HG03060 (cell line): Measurements from ENCODE around the gene AHCYL2.
"Not testable (repeated sequence)": the region's sequence is repeated elsewhere in the genome, so short reads cannot be mapped to it uniquely, and the experiment has no call there.

Experiments used
- ATAC-seq: cut with Tn5 transposase; IDR thresholded peaks from one replicate; pipeline ENCODE4 v1.9.1; 2021; ENCODE audit warnings: low read depth, moderate number of reproducible peaks; ENCODE audit not compliant: unreplicated experiment

Gene AHCYL2

GRCh38 chr7:129347330-129347729 is 122.5 kb downstream of the AHCYL2 start:
- no peak for ATAC-seq

DNA sequence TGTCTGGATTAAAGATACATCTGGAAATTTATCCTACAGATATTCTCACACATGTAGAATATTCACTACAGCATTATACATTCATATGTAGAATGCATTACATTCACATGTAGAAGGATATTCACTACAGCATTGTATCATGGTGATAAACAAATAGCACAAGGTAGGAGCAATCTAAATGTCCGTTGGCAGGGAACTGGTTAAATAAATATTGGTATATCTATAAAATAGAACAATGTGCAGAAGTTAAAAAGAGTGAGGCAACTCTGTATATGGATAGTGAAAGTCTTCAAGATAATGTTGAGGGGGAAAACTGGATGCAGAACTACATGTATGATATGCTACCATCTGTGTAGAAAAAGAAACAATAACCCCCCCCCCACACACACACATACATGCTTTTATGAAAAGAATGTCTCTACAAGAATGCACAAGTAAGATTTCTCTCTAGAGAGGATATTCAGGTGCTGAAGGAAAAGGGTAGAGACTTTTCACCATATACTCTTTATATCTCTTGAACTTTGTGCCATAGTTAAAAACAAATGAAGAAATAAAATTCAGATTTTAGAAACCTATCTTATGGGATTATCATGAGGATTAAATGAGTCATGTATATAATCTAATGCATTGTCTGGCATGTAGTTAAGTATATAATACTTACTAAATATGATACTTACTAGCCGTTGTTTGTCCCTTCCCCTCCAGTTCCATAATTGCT is 123.4 kb downstream of the AHCYL2 start:
- ATAC-seq: no peak

DNA sequence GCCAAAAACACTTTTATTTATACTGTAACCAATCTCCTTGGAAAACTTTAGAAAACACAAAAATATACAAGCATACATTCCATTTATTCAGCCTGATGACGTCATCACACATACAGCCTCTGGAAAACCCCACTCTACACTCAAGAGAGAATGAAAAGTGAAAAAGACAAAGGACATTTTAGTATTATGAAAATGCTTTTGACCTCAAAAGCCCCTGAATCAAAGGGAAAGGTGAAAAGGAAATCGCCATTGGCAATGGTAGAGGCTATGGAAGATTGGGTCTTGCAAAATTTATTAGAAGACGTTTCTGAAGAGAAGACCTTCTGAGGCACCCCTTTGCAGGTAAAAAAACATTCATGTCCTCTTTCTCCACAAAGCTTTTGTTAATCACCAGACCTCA is 126.5 kb downstream of the AHCYL2 start:
- no peak for ATAC-seq

DNA sequence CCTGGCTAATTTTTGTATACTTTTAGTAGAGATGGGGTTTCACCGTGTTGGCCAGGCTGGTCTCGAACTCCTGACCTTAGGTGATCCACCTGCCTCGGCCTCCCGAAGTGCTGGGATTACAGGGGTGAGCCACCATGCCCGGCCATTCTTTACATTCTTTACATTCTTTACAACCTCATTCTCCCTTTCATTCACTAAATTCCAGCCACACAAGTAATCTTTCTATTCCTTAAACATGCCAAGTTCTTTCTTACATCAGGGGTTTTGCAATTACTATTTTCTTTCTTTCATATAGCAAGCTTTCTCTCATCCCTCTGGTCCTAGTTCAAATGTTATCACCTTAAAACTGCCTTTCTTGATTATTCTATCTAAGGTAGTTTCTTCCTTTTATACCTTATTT is 128.3 kb downstream of the AHCYL2 start:
- not testable (repeated sequence) for ATAC-seq

- no peak for ATAC-seq
Measured at GRCh38 chr7:129354428-129355157, 129.8 kb downstream of the AHCYL2 start.

DNA sequence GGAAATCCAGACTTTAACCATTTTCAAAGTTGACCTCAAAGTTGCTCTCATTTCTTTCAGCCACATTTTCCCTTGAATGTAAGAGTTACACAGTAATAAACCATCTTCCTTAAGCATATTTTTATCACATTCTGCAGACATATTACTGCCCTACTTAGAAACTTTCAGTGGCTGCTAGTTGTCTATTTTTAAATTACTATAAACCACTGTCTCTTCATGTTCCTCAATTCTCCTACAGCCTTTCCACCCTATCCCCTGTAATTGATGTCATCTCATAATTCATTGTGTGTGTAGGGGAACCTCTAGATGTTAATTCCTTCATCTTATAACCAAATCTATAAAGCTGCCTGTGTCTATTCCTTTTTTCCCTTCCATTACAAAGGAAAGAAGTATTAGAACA is 131.3 kb downstream of the AHCYL2 start:
- ATAC-seq: no peak

GRCh38 chr7:129359176-129359575 is 134.3 kb downstream of the AHCYL2 start:
- no peak for ATAC-seq

- no peak for ATAC-seq
Measured at GRCh38 chr7:129359638-129360037, 134.8 kb downstream of the AHCYL2 start.

GRCh38 chr7:129361771-129362170 is 136.9 kb downstream of the AHCYL2 start:
- ATAC-seq: no peak

GRCh38 chr7:129362496-129362895 is 137.7 kb downstream of the AHCYL2 start:
- no peak for ATAC-seq

- no peak for ATAC-seq
Measured at GRCh38 chr7:129367349-129367699, 142.5 kb downstream of the AHCYL2 start.

GRCh38 chr7:129367700-129368388 is 143.0 kb downstream of the AHCYL2 start:
- ATAC-seq: no peak

GRCh38 chr7:129368389-129368986 is 143.7 kb downstream of the AHCYL2 start:
- no peak for ATAC-seq

- not testable (repeated sequence) for ATAC-seq
Measured at GRCh38 chr7:129369447-129369846, 144.6 kb downstream of the AHCYL2 start.

DNA sequence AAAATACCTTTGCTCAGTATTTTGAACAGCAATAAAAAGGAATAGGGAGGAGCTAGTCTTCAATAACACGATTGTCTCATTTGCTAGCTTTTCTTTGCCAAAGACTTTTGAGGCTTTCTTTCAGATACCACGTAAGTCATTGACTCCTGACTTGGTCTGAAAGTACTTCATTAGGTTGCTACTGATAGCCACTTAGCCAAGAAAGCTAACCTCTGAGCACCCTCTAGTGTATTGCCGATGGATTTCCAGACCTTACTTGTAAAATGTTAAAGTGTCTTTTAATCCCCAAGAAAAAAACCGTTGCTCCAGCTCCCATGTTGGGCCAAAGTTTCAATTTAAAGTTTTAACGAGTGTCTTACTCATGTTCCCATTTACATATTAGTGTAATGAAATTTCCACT is 146.0 kb downstream of the AHCYL2 start:
- no peak for ATAC-seq

DNA sequence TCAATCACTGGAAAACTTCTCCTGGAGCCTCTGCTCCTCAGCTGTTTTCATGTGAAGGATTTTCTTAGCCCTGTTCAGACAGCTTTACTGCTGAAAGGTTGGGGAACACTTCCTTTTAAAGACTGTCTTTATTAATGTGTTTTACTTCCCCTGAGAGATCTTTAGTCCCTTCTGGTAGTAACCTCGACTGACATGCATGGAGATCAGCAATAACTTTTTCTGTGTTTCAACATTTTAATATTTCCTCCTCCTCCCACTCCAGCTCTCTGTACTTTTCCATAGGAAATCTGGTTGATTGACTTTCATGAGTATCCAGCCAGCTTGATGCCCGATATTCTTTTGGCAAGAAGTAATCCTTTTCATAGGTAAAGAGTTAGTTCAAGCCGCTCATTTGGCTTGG is 146.7 kb downstream of the AHCYL2 start:
- ATAC-seq: no peak

GRCh38 chr7:129373651-129374428 is 149.0 kb downstream of the AHCYL2 start:
- ATAC-seq: no peak

GRCh38 chr7:129375141-129375938 is 150.5 kb downstream of the AHCYL2 start:
- no peak for ATAC-seq

DNA sequence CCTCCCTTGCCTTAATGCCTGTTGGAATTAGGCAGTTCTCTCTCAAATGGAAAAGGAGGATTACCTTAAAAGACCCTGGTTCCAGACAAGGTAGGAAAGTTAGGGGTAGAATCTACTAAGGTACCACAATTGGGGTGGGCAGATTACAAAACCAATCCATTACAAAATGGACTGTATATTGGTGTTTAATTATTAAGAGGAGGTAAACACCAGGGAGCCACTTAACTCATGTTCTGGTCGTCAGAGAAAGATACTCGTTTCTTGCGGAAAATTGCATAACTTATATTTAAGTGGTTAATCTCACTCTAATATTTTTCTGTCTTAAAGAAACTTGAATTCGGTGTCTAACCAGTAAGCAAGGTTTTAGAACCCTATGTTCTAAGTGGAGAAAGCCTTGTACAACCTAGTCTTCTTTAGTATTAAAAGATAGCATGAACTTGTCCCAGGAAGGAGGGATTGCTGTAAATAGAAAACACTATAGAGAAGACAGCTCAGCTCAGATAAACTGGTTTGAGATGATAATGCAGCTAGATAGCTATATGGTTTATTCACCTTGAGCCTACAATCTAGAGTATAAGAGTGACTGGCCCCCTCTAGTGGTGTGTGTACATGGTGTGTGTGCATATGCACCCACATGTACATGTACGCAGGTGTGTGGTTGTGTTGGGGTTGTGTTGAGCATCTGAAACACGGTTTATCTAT is 151.4 kb downstream of the AHCYL2 start:
- ATAC-seq: no peak
